GM12878 (cell line): ENCODE results near the gene AP1AR.

Source experiments
- CBFB ChIP-seq: IDR thresholded peaks from 2 replicates; pipeline ENCODE4 v1.6.1; 2016; ENCODE audit warnings: antibody characterized with exemption, low read depth
- POLR2AphosphoS5 ChIP-seq: IDR thresholded peaks from 2 replicates; pipeline ENCODE4 v1.6.1; 2011; ENCODE audit warnings: mild to moderate bottlenecking, low read length, inconsistent platforms
- SPI1 ChIP-seq: IDR thresholded peaks from 2 replicates; pipeline ENCODE4 v1.6.1; 2011; ENCODE audit warnings: low read depth, mild to moderate bottlenecking, low read length, moderate library complexity, borderline replicate concordance; ENCODE audit not compliant: insufficient read depth
- YY1 ChIP-seq: IDR thresholded peaks from 2 replicates; pipeline ENCODE4 v1.6.1; 2011; ENCODE audit warnings: low read depth, mild to moderate bottlenecking, low read length
- TF ChIP-seq, protein P1 (sequence below), 3 experiments: IDR thresholded peaks in 2 of 3; conservative IDR thresholded peaks in 1 of 3; 2 replicates each; pipeline ENCODE4 v1.5.1; 2011; ENCODE audit warnings: low read depth in 3 of 3, low read length in 3 of 3, mild to moderate bottlenecking in 3 of 3, control low read depth in 2 of 3, moderate library complexity in 2 of 3, inconsistent platforms in 1 of 3, mixed read lengths in 1 of 3; ENCODE audit not compliant: control insufficient read depth in 2 of 3, insufficient read depth in 1 of 3; ENCODE audit errors: extremely low read depth in 1 of 3

DNA sequence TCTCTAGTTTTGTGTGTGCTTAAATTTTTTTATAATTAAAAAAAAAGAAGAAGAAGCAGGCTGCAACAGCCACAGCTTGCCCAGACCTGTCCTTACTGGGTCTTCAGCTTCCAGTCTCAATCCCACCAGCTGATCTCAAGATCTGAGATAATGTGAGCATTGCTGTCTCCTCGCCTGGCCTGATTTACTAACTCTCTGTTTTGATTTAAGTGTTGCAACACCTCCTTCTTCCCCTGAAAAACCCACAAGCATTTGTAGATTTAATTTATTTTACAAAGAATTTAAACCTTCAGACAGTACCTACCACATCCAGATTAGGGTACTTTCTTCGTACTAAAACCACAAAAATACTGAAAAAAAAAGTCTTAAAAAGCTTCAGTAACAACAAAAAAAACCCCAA, 48.3 kb upstream of the AP1AR start:
- TF ChIP-seq, protein P1, sequence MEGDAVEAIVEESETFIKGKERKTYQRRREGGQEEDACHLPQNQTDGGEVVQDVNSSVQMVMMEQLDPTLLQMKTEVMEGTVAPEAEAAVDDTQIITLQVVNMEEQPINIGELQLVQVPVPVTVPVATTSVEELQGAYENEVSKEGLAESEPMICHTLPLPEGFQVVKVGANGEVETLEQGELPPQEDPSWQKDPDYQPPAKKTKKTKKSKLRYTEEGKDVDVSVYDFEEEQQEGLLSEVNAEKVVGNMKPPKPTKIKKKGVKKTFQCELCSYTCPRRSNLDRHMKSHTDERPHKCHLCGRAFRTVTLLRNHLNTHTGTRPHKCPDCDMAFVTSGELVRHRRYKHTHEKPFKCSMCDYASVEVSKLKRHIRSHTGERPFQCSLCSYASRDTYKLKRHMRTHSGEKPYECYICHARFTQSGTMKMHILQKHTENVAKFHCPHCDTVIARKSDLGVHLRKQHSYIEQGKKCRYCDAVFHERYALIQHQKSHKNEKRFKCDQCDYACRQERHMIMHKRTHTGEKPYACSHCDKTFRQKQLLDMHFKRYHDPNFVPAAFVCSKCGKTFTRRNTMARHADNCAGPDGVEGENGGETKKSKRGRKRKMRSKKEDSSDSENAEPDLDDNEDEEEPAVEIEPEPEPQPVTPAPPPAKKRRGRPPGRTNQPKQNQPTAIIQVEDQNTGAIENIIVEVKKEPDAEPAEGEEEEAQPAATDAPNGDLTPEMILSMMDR (IDR thresholded peaks at IDR 0.05 in 2 of 3, conservative IDR thresholded peaks at IDR 0.05 in 1 of 3; ENCODE audit: control insufficient read depth in 2 of 3, extremely low read depth in 1 of 3, insufficient read depth in 1 of 3, low read depth in 3 of 3, low read length in 3 of 3) = no peak
- TF ChIP-seq POLR2AphosphoS5 (no peak), YY1 (no peak), CBFB (no peak), SPI1 (no peak)
